OCI-LY3 (cell line): ENCODE results near the gene JMY.
A peak's percentile ranks its signal among the peaks of the same experiment; 100 is the strongest.
"Not testable (repeated sequence)": the region's sequence is repeated elsewhere in the genome, so short reads cannot be mapped to it uniquely, and the experiment has no call there.

Experiments
- H2AFZ ChIP-seq: fragments of 200-600, 300-600 bp; shearing (Covaris generic); 2 replicates; pipeline ENCODE4 v1.6.0; 2014; ENCODE audit warnings: antibody characterized with exemption, low read depth, low read length
- H3K27ac ChIP-seq: fragments of 200-600, 300-600 bp; sonication (generic); 2 replicates; pipeline ENCODE4 v1.5.1; 2014; ENCODE audit warnings: mild to moderate bottlenecking, low read length, moderate library complexity, mixed read lengths
- H3K27me3 ChIP-seq: fragments of 200-600, 300-600 bp; sonication (generic); 2 replicates; pipeline ENCODE4 v1.6.1; 2014; ENCODE audit warnings: low read depth, low read length, mixed read lengths
- H3K36me3 ChIP-seq: fragments of 200-600, 300-600 bp; sonication (generic); replicated peaks from 2 replicates; pipeline ENCODE3; 2014; ENCODE audit warnings: low read depth, low read length, mixed read lengths
- H3K4me1 ChIP-seq: fragments of 300-600, 200-600 bp; sonication (generic); 2 replicates; pipeline ENCODE4 v1.6.1; 2014; ENCODE audit warnings: low read length, mixed read lengths
- H3K4me2 ChIP-seq: fragments of 200-600, 300-600 bp; sonication (generic); 2 replicates; pipeline ENCODE4 v1.6.1; 2014; ENCODE audit warnings: low read length, mixed read lengths
- H3K4me3 ChIP-seq: fragments of 300-600, 200-600 bp; sonication (generic); 2 replicates; pipeline ENCODE4 v1.5.1; 2014; ENCODE audit warnings: antibody characterized with exemption, mild to moderate bottlenecking, low read length, moderate library complexity
- H3K79me2 ChIP-seq: fragments of 300-600, 200-600 bp; shearing (Covaris generic); 2 replicates; pipeline ENCODE4 v1.6.1; 2014; ENCODE audit warnings: mild to moderate bottlenecking, low read length, mixed read lengths
- H3K9ac ChIP-seq: fragments of 300-600, 200-600 bp; shearing (Covaris generic); 2 replicates; pipeline ENCODE4 v1.6.0; 2014; ENCODE audit warnings: mild to moderate bottlenecking, low read length, moderate library complexity
- H3K9me3 ChIP-seq: fragments of 200-600, 300-600 bp; shearing (Covaris generic); 2 replicates; pipeline ENCODE4 v1.6.1; 2014; ENCODE audit warnings: low read length, mixed read lengths; ENCODE audit not compliant: insufficient read depth
- H4K20me1 ChIP-seq: fragments of 200-600, 300-600 bp; sonication (generic); 2 replicates; pipeline ENCODE4 v1.6.1; 2016; ENCODE audit warnings: low read length, mixed read lengths; ENCODE audit not compliant: insufficient read depth
- CTCF ChIP-seq: fragments of 200-600, 300-600 bp; sonication (generic); IDR thresholded peaks from 2 replicates; pipeline ENCODE4 v1.5.1; 2014; ENCODE audit warnings: antibody characterized with exemption, low read length, low read depth
- EZH2phosphoT487 ChIP-seq: fragments of 200-600 bp; shearing (Covaris generic); IDR thresholded peaks from 2 replicates; pipeline ENCODE4 v1.6.1; 2018; ENCODE audit warnings: antibody characterized with exemption, mixed run types, low read depth

The JMY gene

GRCh38 chr5:79242242-79243039 lies 6.5 kb downstream of the JMY start:
- no peak overlapping the region for H3K4me2 ChIP-seq
- TF ChIP-seq CTCF: no peak
- H3K27ac ChIP-seq: no peak overlapping the region
- peaks cover 27% of the 10 kb centered on the region for H3K4me1 ChIP-seq
- H3K79me2 ChIP-seq: peaks cover 43% of the 10 kb centered on the region
- H2AFZ ChIP-seq: no peak overlapping the region
- H3K9me3 ChIP-seq: no peaks in the 10 kb centered on the region
- H3K9ac ChIP-seq: no peak overlapping the region
- no peaks in the 10 kb centered on the region for H3K27me3 ChIP-seq
- H3K36me3 ChIP-seq: no peaks in the 10 kb centered on the region
- H4K20me1 ChIP-seq: peaks cover 29% of the 10 kb centered on the region; the same call in 1 of the 2 replicates
- no peak overlapping the region for H3K4me3 ChIP-seq

DNA sequence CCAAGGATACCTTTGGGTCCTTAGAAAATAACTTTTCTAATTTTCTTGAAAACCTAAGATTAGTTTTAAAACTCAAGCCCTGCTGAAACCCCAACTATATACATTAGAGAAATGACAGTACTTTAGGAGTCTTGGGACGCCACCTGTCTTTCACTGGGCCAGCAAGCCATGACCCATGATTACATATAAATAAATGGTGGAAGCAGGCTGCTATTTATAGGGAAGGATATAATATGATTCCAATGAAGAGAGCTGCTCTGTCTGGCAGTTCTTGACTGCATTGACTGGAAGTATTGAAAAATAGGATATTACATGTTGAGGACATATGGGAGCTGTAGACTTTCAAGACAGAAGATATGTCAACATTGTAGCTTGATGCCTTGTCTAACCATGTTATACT lies 7.3 kb downstream of the JMY start:
- H3K27ac ChIP-seq: no peak overlapping the region
- no peaks in the 10 kb centered on the region for H3K36me3 ChIP-seq
- no peak overlapping the region for H3K4me2 ChIP-seq
- H3K9me3 ChIP-seq: no peaks in the 10 kb centered on the region
- no peaks in the 10 kb centered on the region for H3K27me3 ChIP-seq
- no peak overlapping the region for H2AFZ ChIP-seq
- no peak overlapping the region for H3K4me3 ChIP-seq
- H3K4me1 ChIP-seq: peaks cover 24% of the 10 kb centered on the region
- H3K79me2 ChIP-seq: peaks cover 38% of the 10 kb centered on the region
- no peak overlapping the region for H3K9ac ChIP-seq
- TF ChIP-seq EZH2phosphoT487: no peak
- TF ChIP-seq CTCF: peak; percentile 26
- peaks cover 29% of the 10 kb centered on the region; the same call in 1 of the 2 replicates for H4K20me1 ChIP-seq

DNA sequence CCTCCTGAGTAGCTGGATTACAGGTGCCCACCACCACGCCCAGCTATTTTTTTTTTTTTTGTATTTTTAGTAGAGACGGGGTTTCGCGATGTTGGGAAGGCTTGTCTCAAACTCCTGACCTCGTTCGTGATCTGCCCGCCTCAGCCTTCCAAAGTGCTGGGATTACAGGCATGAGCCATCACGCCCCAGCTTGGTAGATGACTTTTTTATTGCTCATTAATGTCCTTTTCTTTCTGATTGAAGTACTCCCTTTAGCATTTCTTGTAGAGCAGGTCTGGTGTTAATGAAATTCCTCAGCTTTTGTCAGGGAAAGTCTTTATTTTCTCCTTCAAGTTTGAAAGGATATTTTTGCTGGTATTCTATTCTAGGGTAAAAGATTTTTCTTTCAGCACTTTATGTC lies 18.1 kb downstream of the JMY start:
- not testable (repeated sequence) for H3K36me3 ChIP-seq, H3K27me3 ChIP-seq, H3K4me3 ChIP-seq, H3K79me2 ChIP-seq, H2AFZ ChIP-seq, H3K9me3 ChIP-seq, H3K27ac ChIP-seq, H3K4me2 ChIP-seq, H3K9ac ChIP-seq
- Histone ChIP-seq H3K4me1 (peaks cover 24% of the 10 kb centered on the region), H4K20me1 (peaks cover 12% of the 10 kb centered on the region; the same call in 1 of the 2 replicates)

- Histone ChIP-seq H3K27ac (no peak overlapping the region), H3K79me2 (no peaks in the 10 kb centered on the region; the same call in 1 of the 2 replicates), H3K4me1 (peaks cover 14% of the 10 kb centered on the region), H3K4me2 (0 out of 2 replicates have a peak overlapping the region, but pooled peaks have one; percentile 23), H3K36me3 (no peaks in the 10 kb centered on the region), H3K27me3 (no peaks in the 10 kb centered on the region), H2AFZ (no peak overlapping the region), H3K9ac (no peak overlapping the region), H3K4me3 (no peak overlapping the region), H3K9me3 (no peaks in the 10 kb centered on the region), H4K20me1 (peaks cover 12% of the 10 kb centered on the region; the same call in 1 of the 2 replicates)
- TF ChIP-seq CTCF: peak; percentile 75
- TF ChIP-seq EZH2phosphoT487: no peak
Measured at GRCh38 chr5:79255786-79256557, 20.0 kb downstream of the JMY start.
